Endothelial cell of umbilical vein (primary cell): ENCODE results near the gene PAQR8. TPM values are rescaled to one million over a fixed set of nuclear protein-coding genes. Genes with fewer than 3 reads are reported as not detected.
A peak's percentile ranks its signal among the peaks of the same experiment; 100 is the strongest.

Experiments
- BruUV-seq: library from RNA; stranded (reverse); fragments of 400-500 nt; replicated peaks from 2 replicates; lab custom pipeline; 2021; lab: Mats Ljungman, UMichigan
- CTCF ChIA-PET: fragments of 300-600, 350-600 bp; sonication (Branson Sonifier 250); formaldehyde crosslinking; loops from one replicate; lab custom pipeline; 2021; ENCODE audit warnings: antibody characterized with exemption, inconsistent platforms; lab: Charles Lee
- POLR2A ChIA-PET: fragments of 300-600, 350-600 bp; sonication (Branson Sonifier 250); formaldehyde crosslinking; loops from one replicate; lab custom pipeline; 2021; ENCODE audit warnings: antibody characterized with exemption, inconsistent platforms; lab: Charles Lee
- DNase-seq: peaks from one replicate; pipeline ENCODE4 v3.0.0-alpha.2; 2011; ENCODE audit warnings: low read depth, low spot score
- FAIRE-seq: peaks from 2 replicates; lab custom pipeline; 2011; peaks lifted over from hg19 to GRCh38; lab: Jason Lieb, UNC
- H2AFZ ChIP-seq: 2 replicates; pipeline ENCODE4 v1.6.0; 2012; ENCODE audit warnings: low read depth, low read length, control low read depth, inconsistent platforms
- H3K27ac ChIP-seq: 2 replicates; pipeline ENCODE4 v1.5.1; 2011; ENCODE audit warnings: low read depth, mild to moderate bottlenecking, control low read depth, low read length, moderate library complexity; ENCODE audit not compliant: insufficient read depth
- H3K27me3 ChIP-seq, 2 experiments: 2 replicates each; pipeline versions ENCODE4 v1.6.0 to v1.6.1; 2011; ENCODE audit warnings: low read length in 2 of 2, mixed read lengths in 1 of 2; ENCODE audit not compliant: control insufficient read depth in 2 of 2, insufficient read depth in 2 of 2
- H3K36me3 ChIP-seq, 2 experiments: 2 replicates in 1 of 2; 3 replicates in 1 of 2; pipeline ENCODE4 v1.5.1; 2011; ENCODE audit warnings: low read length in 2 of 2, mild to moderate bottlenecking in 1 of 2, moderate library complexity in 1 of 2; ENCODE audit not compliant: control insufficient read depth in 2 of 2, insufficient read depth in 2 of 2; ENCODE audit errors: extremely low read depth in 1 of 2
- H3K4me1 ChIP-seq: 3 replicates; pipeline ENCODE4 v1.5.1; 2011; ENCODE audit warnings: mild to moderate bottlenecking, low read length; ENCODE audit not compliant: control insufficient read depth, insufficient read depth; ENCODE audit errors: extremely low read depth
- H3K4me2 ChIP-seq: 2 replicates; pipeline ENCODE4 v1.6.1; 2011; ENCODE audit warnings: low read length, control low read depth, mixed read lengths; ENCODE audit not compliant: insufficient read depth
- H3K4me3 ChIP-seq, 3 experiments: fragments of 200-600 bp in 1 of 3; sonication (generic), shearing (Covaris generic) in 1 of 3; replicated peaks in 1 of 3; 2 replicates each; pipeline ENCODE4 v1.5.1; 2011 to 2016; ENCODE audit warnings: control low read depth in 3 of 3, low read length in 3 of 3, mild to moderate bottlenecking in 2 of 3, inconsistent platforms in 1 of 3, low read depth in 1 of 3, moderate library complexity in 1 of 3; ENCODE audit not compliant: insufficient read depth in 1 of 3
- H3K79me2 ChIP-seq: 2 replicates; pipeline ENCODE4 v1.6.0; 2012; ENCODE audit warnings: low read length, inconsistent platforms; ENCODE audit not compliant: control insufficient read depth, insufficient read depth
- H3K9ac ChIP-seq: replicated peaks from 2 replicates; pipeline ENCODE3; 2011; ENCODE audit warnings: low read length, control low read depth; ENCODE audit not compliant: insufficient read depth; ENCODE audit errors: extremely low read depth
- H3K9me1 ChIP-seq: replicated peaks from 3 replicates; pipeline ENCODE4 v1.6.0; 2011; ENCODE audit warnings: mild to moderate bottlenecking, low read length; ENCODE audit not compliant: control insufficient read depth, insufficient read depth; ENCODE audit errors: extremely low read depth
- H3K9me3 ChIP-seq: replicated peaks from 2 replicates; pipeline ENCODE4 v1.5.1; 2012; ENCODE audit warnings: low read length, inconsistent platforms; ENCODE audit not compliant: control insufficient read depth, insufficient read depth
- H4K20me1 ChIP-seq: replicated peaks from 2 replicates; pipeline ENCODE3; 2011; ENCODE audit warnings: mild to moderate bottlenecking, low read length; ENCODE audit not compliant: control insufficient read depth, insufficient read depth; ENCODE audit errors: extremely low read depth
- FOS ChIP-seq: IDR thresholded peaks from 2 replicates; pipeline ENCODE4 v1.6.1; 2011; ENCODE audit warnings: mild to moderate bottlenecking, low read length, moderate library complexity, borderline replicate concordance; ENCODE audit not compliant: insufficient read depth
- GATA2 ChIP-seq: IDR thresholded peaks from 2 replicates; pipeline ENCODE4 v1.7.0; 2011; ENCODE audit warnings: low read depth, mild to moderate bottlenecking, moderate library complexity, mixed read lengths, low read length; ENCODE audit not compliant: insufficient read length, insufficient read depth
- POLR2A ChIP-seq: IDR thresholded peaks from 2 replicates; pipeline ENCODE4 v1.6.1; 2012; ENCODE audit warnings: low read depth, mild to moderate bottlenecking, control low read depth, low read length
- POLR2AphosphoS5 ChIP-seq: IDR thresholded peaks from 2 replicates; pipeline ENCODE4 v1.6.1; 2012; ENCODE audit warnings: low read depth, mild to moderate bottlenecking, control low read depth, low read length, moderate library complexity; ENCODE audit not compliant: insufficient read depth
- dilution Hi-C: fragments of 300-500 bp; cut with MboI; formaldehyde crosslinking; loops from one replicate; pipeline ENCODE4 v1.15.0; 2019; ENCODE audit warnings: low sequenced_read_pairs; ENCODE audit not compliant: extremely low pct_ligation_motif_present
- intact Hi-C: fragments of 100-400 bp; cut with micrococcal nuclease; formaldehyde crosslinking; loops from one replicate; pipeline ENCODE4 v1.10.0; 2022
- polyA plus RNA-seq, 4 experiments: library from polyadenylated mRNA; depleted of rRNA in 3 of 4; stranded (reverse) in 3 of 4; unstranded in 1 of 4; fragments of >200 nt; gene quantifications; 2 replicates each; pipeline versions ENCODE4 v1.2.1 to v1.2.3, GENCODE V29; 2011 to 2012; ENCODE audit warnings: missing spikeins in 1 of 4
- total RNA-seq: library from RNA; stranded (reverse); gene quantifications from 2 replicates; pipeline ENCODE4 v1.2.3, GENCODE V29; 2021
- TF ChIP-seq, protein P1 (sequence below): IDR thresholded peaks from 2 replicates; pipeline ENCODE4 v1.6.1; 2011; ENCODE audit not compliant: insufficient read depth, insufficient read length
- TF ChIP-seq, protein P2 (sequence below), 2 donors: IDR thresholded peaks; 1 replicate in 1 of 2; 2 replicates in 1 of 2; pipeline ENCODE4 v1.5.1; 2011; ENCODE audit warnings: low read length in 2 of 2, mild to moderate bottlenecking in 2 of 2, moderate library complexity in 2 of 2, control low read depth in 1 of 2, inconsistent platforms in 1 of 2, low read depth in 1 of 2; ENCODE audit not compliant: insufficient read depth in 1 of 2; ENCODE audit errors: extremely low read depth in 1 of 2

The PAQR8 gene
- total and polyA plus RNA-seq, 2 donors (not counting 3 experiments of a cell fraction or from before 2014, with no cell fraction given), result 4.3 to 6.0 TPM

DNA sequence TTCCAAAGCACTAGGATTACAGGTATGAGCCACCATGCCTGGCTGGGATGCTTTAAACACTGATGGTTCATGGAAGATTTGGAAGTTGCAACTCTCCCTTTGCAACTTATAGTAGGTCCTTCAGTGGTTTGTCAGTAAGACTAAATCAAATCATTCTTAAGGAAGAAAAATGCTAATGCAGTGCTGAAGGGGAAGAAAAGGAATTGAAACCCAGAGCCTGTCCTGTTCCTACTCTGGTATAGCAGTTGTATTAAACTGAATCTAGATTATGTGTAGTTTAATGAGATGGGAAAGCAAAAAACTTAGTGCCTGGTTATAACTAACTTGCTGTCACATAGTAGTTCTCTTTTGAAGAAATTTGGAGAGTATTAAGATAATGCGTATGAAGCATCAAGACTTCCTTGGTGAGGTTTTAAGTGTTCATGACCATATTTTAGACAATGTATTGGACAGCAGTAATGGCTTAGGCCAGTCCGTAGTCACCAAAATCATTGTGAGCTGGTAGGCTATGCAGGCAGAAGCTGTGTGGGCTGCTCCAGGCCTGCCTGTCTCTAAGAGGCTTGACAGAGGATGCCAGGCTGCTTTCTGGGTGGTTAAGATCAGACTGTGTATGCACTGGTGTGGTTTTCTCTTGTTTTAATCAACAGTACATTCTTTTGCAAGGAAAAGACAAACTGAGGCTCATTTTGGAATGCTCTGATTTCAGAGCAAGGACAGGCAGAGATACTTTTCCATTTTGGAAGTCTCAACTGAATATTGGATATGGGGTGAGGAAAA lies 14.0 kb downstream of the PAQR8 start:
- TF ChIP-seq FOS, result no peak
- TF ChIP-seq, protein P1, sequence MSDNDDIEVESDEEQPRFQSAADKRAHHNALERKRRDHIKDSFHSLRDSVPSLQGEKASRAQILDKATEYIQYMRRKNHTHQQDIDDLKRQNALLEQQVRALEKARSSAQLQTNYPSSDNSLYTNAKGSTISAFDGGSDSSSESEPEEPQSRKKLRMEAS, result no peak
- TF ChIP-seq, protein P2, sequence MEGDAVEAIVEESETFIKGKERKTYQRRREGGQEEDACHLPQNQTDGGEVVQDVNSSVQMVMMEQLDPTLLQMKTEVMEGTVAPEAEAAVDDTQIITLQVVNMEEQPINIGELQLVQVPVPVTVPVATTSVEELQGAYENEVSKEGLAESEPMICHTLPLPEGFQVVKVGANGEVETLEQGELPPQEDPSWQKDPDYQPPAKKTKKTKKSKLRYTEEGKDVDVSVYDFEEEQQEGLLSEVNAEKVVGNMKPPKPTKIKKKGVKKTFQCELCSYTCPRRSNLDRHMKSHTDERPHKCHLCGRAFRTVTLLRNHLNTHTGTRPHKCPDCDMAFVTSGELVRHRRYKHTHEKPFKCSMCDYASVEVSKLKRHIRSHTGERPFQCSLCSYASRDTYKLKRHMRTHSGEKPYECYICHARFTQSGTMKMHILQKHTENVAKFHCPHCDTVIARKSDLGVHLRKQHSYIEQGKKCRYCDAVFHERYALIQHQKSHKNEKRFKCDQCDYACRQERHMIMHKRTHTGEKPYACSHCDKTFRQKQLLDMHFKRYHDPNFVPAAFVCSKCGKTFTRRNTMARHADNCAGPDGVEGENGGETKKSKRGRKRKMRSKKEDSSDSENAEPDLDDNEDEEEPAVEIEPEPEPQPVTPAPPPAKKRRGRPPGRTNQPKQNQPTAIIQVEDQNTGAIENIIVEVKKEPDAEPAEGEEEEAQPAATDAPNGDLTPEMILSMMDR (IDR thresholded peaks at IDR 0.05; ENCODE audit: extremely low read depth in 1 of 2, insufficient read depth in 1 of 2, low read depth in 1 of 2, low read length in 2 of 2), result no peak
- TF ChIP-seq POLR2AphosphoS5, result no peak
- TF ChIP-seq POLR2A, result no peak
- no peak for TF ChIP-seq GATA2
- no peaks in the 10 kb centered on the region for H3K9me3 ChIP-seq
- no peaks in the 10 kb centered on the region for H3K79me2 ChIP-seq
- H4K20me1 ChIP-seq, result no peaks in the 10 kb centered on the region
- intact Hi-C loops, result no loop called here
- DNase-seq (no peak), FAIRE-seq (peak; percentile 18)
- no peaks in the 10 kb centered on the region for H3K27me3 ChIP-seq
- H3K36me3 ChIP-seq, result no peaks in the 10 kb centered on the region
- no peaks in the 10 kb centered on the region for H3K9me1 ChIP-seq
- no peak overlapping the region for H3K4me3 ChIP-seq
- no peak overlapping the region for H3K27ac ChIP-seq
- dilution Hi-C loops, result loop anchor here (25.0 kb wide), 2 partner anchors 89 to 286 kb away; partner anchors contain the start of genes MCM3 and TMEM14A
- H2AFZ ChIP-seq, result no peak overlapping the region
- no TSS peak for BruUV-seq
- no peak overlapping the region for H3K9ac ChIP-seq
- no peak overlapping the region for H3K4me2 ChIP-seq
- ChIA-PET POLR2A (no interaction called here), CTCF (interaction anchor here (1.5 kb wide), 1 partner anchor 24 kb away, joined by 6 read pairs; no protein-coding TSS in a partner anchor)
- no peaks in the 10 kb centered on the region for H3K4me1 ChIP-seq
